H9 (cell line): ENCODE measurements around the gene SNTG2. TPM values are rescaled to one million over a fixed set of nuclear protein-coding genes. Genes with fewer than 3 reads are reported as not detected.

Experiments used
- DNase-seq: peaks from one replicate; pipeline ENCODE4 v3.0.0-alpha.2; 2017
- H2AFZ ChIP-seq: one replicate; pipeline ENCODE4 v1.6.1; 2013; ENCODE audit warnings: mild to moderate bottlenecking, low read length, control low read depth, moderate library complexity
- H2AK5ac ChIP-seq: 2 replicates; pipeline ENCODE4 v1.6.1; 2013; ENCODE audit warnings: low read length, control low read depth, mixed read lengths; ENCODE audit not compliant: insufficient read length
- H2BK120ac ChIP-seq: one replicate; pipeline ENCODE4 v1.6.1; 2013; ENCODE audit warnings: low read depth, mild to moderate bottlenecking, low read length, control low read depth, inconsistent platforms; ENCODE audit not compliant: poor library complexity, severe bottlenecking
- H2BK12ac ChIP-seq: 2 replicates; pipeline ENCODE4 v1.6.1; 2013; ENCODE audit warnings: low read length, control low read depth, mixed read lengths, low read depth; ENCODE audit not compliant: insufficient read length
- H2BK15ac ChIP-seq: 2 replicates; pipeline ENCODE4 v1.6.1; 2013; ENCODE audit warnings: low read depth, low read length, control low read depth
- H2BK20ac ChIP-seq: one replicate; pipeline ENCODE4 v1.6.1; 2013; ENCODE audit warnings: low read depth, mild to moderate bottlenecking, low read length, control low read depth, inconsistent platforms; ENCODE audit not compliant: poor library complexity, severe bottlenecking
- H2BK5ac ChIP-seq: 2 replicates; pipeline ENCODE4 v1.6.1; 2013; ENCODE audit warnings: low read length, control low read depth, mixed read lengths; ENCODE audit not compliant: insufficient read length
- H3K14ac ChIP-seq: 2 replicates; pipeline ENCODE4 v1.6.1; 2013; ENCODE audit warnings: low read length, control low read depth; ENCODE audit not compliant: insufficient read depth
- H3K18ac ChIP-seq: 2 replicates; pipeline ENCODE4 v1.6.1; 2013; ENCODE audit warnings: low read depth, mild to moderate bottlenecking, mixed read lengths, low read length, control low read depth; ENCODE audit not compliant: insufficient read length
- H3K23ac ChIP-seq: 2 replicates; pipeline ENCODE4 v1.6.1; 2013; ENCODE audit warnings: low read length, control low read depth, mixed read lengths, low read depth; ENCODE audit not compliant: insufficient read length
- H3K23me2 ChIP-seq: 2 replicates; pipeline ENCODE4 v1.6.1; 2013; ENCODE audit warnings: low read depth, mild to moderate bottlenecking, mixed read lengths, low read length, control low read depth; ENCODE audit not compliant: insufficient read length, poor library complexity, severe bottlenecking
- H3K27ac ChIP-seq: 2 replicates; pipeline ENCODE4 v1.5.1; 2013; ENCODE audit warnings: low read length, control low read depth, mixed read lengths, low read depth; ENCODE audit not compliant: insufficient read length
- H3K27me3 ChIP-seq: 2 replicates; pipeline ENCODE4 v1.6.1; 2013; ENCODE audit warnings: low read length, control low read depth, inconsistent platforms; ENCODE audit not compliant: insufficient read depth
- H3K4ac ChIP-seq: 2 replicates; pipeline ENCODE4 v1.6.1; 2013; ENCODE audit warnings: low read depth, mild to moderate bottlenecking, control low read depth, inconsistent platforms, low read length, moderate library complexity
- H3K4me1 ChIP-seq: 2 replicates; pipeline ENCODE4 v1.6.1; 2013; ENCODE audit warnings: low read length, control low read depth, inconsistent platforms; ENCODE audit not compliant: insufficient read depth
- H3K4me2 ChIP-seq: 2 replicates; pipeline ENCODE4 v1.6.1; 2013; ENCODE audit warnings: low read length, control low read depth, mixed read lengths; ENCODE audit not compliant: insufficient read length, insufficient read depth
- H3K56ac ChIP-seq: 2 replicates; pipeline ENCODE4 v1.6.1; 2013; ENCODE audit warnings: low read depth, mild to moderate bottlenecking, mixed read lengths, low read length, control low read depth; ENCODE audit not compliant: insufficient read length
- H3K79me1 ChIP-seq: 2 replicates; pipeline ENCODE4 v1.6.1; 2013; ENCODE audit warnings: low read depth, mild to moderate bottlenecking, moderate library complexity, low read length, control low read depth, inconsistent platforms; ENCODE audit not compliant: insufficient read depth, poor library complexity, severe bottlenecking
- H3K79me2 ChIP-seq: 2 replicates; pipeline ENCODE4 v1.6.1; 2013; ENCODE audit warnings: low read length, control low read depth, inconsistent platforms; ENCODE audit not compliant: insufficient read depth
- H3K9ac ChIP-seq: 2 replicates; pipeline ENCODE4 v1.6.1; 2013; ENCODE audit warnings: low read length, control low read depth, mixed read lengths; ENCODE audit not compliant: insufficient read length; ENCODE audit errors: extremely low read depth
- H3K9me3 ChIP-seq: one replicate; pipeline ENCODE4 v1.6.1; 2013; ENCODE audit warnings: low read depth, low read length, inconsistent platforms; ENCODE audit not compliant: control insufficient read depth
- H3T11ph ChIP-seq: one replicate; pipeline ENCODE4 v1.6.1; 2013; ENCODE audit warnings: mild to moderate bottlenecking, low read length, control low read depth, inconsistent platforms
- H4K20me1 ChIP-seq: one replicate; pipeline ENCODE4 v1.6.1; 2013; ENCODE audit not compliant: control insufficient read depth, insufficient read length, insufficient read depth
- H4K5ac ChIP-seq: 2 replicates; pipeline ENCODE4 v1.6.1; 2013; ENCODE audit warnings: low read depth, mild to moderate bottlenecking, mixed read lengths, low read length, control low read depth; ENCODE audit not compliant: insufficient read length
- H4K8ac ChIP-seq: replicated peaks from 2 replicates; pipeline ENCODE4 v1.6.1; 2013; ENCODE audit warnings: low read length, control low read depth, mixed read lengths, low read depth; ENCODE audit not compliant: insufficient read length
- H4K91ac ChIP-seq: 2 replicates; pipeline ENCODE4 v1.6.1; 2013; ENCODE audit warnings: low read depth, mild to moderate bottlenecking, moderate library complexity, mixed read lengths, low read length, control low read depth; ENCODE audit not compliant: insufficient read length
- H3K27ac Mint-ChIP-seq, 3 experiments: 2 replicates in 2 of 3; 3 replicates in 1 of 3; pipeline ENCODE4 v1.8.0; 2020 to 2021; ENCODE audit warnings: mixed read lengths in 3 of 3, mild to moderate bottlenecking in 1 of 3, moderate library complexity in 1 of 3
- H3K27me3 Mint-ChIP-seq: 2 replicates; pipeline ENCODE4 v1.8.0; 2021; ENCODE audit warnings: low read depth, mild to moderate bottlenecking, moderate library complexity, mixed read lengths
- H3K36me3 Mint-ChIP-seq, 3 experiments: 2 replicates in 2 of 3; 3 replicates in 1 of 3; pipeline ENCODE4 v1.8.0; 2020 to 2021; ENCODE audit warnings: low read depth in 3 of 3, mixed read lengths in 3 of 3; ENCODE audit not compliant: insufficient read depth in 1 of 3
- H3K4me1 Mint-ChIP-seq, 2 experiments: 2 replicates each; pipeline ENCODE4 v1.8.0; 2020; ENCODE audit warnings: mixed read lengths in 2 of 2
- H3K4me3 Mint-ChIP-seq, 2 experiments: 2 replicates in 1 of 2; 3 replicates in 1 of 2; pipeline ENCODE4 v1.8.0; 2020 to 2021; ENCODE audit warnings: mild to moderate bottlenecking in 2 of 2, mixed read lengths in 2 of 2, moderate library complexity in 1 of 2
- H3K9me3 Mint-ChIP-seq, 2 experiments: 2 replicates in 1 of 2; 3 replicates in 1 of 2; pipeline ENCODE4 v1.8.0; 2020; ENCODE audit warnings: mild to moderate bottlenecking in 2 of 2, mixed read lengths in 2 of 2, moderate library complexity in 1 of 2
- WGBS: extraction: QIAGEN DNeasy Blood & Tissue Kit; methylation state at CpG from one replicate; pipeline ENCODE4 v1.1.7; 2013; ENCODE audit warnings: missing lambda C conversion rate, low lambda C conversion rate, mixed read lengths; ENCODE audit not compliant: insufficient read length; ENCODE audit errors: extremely low coverage; 5-methylcytosine and 5-hydroxymethylcytosine counted together
- total RNA-seq: library from RNA; stranded (reverse); gene quantifications from 2 replicates; pipeline ENCODE4 v1.2.1, GENCODE V29; 2021
- TF ChIP-seq, protein P1 (sequence below): fragments of 200-600 bp; sonication (generic); conservative IDR thresholded peaks from 3 replicates; pipeline ENCODE4 v1.8.0; 2021; ENCODE audit warnings: antibody characterized with exemption, mild to moderate bottlenecking

The SNTG2 gene
- total RNA-seq, 1 experiment from 2014 or later: 13.2 TPM

GRCh38 chr2:920573-920972, 30.1 kb upstream of the SNTG2 start:
- H3K9me3 ChIP-seq: no peaks in the 10 kb centered on the region
- no peak overlapping the region for H3T11ph ChIP-seq
- no peak overlapping the region for H4K91ac ChIP-seq
- H3K4me2 ChIP-seq: no peak overlapping the region
- H2BK15ac ChIP-seq: no peak overlapping the region
- Mint-ChIP-seq H3K36me3 (no peaks in the 10 kb centered on the region; a peak in 1 of 7 replicates), H3K27ac (no peak overlapping the region), H3K4me1 (peaks cover 27 to 30% of the 10 kb centered on the region in 2 experiments), H3K9me3 (no peaks in the 10 kb centered on the region), H3K4me3 (no peak overlapping the region), H3K27me3 (peaks cover 3% of the 10 kb centered on the region)
- H3K79me1 ChIP-seq: no peaks in the 10 kb centered on the region
- H3K27me3 ChIP-seq: no peaks in the 10 kb centered on the region
- no peak overlapping the region for H2AFZ ChIP-seq
- H2AK5ac ChIP-seq: no peak overlapping the region
- H3K27ac ChIP-seq: no peak overlapping the region
- DNase-seq: no peak
- no peak overlapping the region for H2BK120ac ChIP-seq
- H3K9ac ChIP-seq: no peak overlapping the region
- TF ChIP-seq, protein P1, sequence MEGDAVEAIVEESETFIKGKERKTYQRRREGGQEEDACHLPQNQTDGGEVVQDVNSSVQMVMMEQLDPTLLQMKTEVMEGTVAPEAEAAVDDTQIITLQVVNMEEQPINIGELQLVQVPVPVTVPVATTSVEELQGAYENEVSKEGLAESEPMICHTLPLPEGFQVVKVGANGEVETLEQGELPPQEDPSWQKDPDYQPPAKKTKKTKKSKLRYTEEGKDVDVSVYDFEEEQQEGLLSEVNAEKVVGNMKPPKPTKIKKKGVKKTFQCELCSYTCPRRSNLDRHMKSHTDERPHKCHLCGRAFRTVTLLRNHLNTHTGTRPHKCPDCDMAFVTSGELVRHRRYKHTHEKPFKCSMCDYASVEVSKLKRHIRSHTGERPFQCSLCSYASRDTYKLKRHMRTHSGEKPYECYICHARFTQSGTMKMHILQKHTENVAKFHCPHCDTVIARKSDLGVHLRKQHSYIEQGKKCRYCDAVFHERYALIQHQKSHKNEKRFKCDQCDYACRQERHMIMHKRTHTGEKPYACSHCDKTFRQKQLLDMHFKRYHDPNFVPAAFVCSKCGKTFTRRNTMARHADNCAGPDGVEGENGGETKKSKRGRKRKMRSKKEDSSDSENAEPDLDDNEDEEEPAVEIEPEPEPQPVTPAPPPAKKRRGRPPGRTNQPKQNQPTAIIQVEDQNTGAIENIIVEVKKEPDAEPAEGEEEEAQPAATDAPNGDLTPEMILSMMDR: no peak
- H3K4ac ChIP-seq: no peak overlapping the region
- no peak overlapping the region for H4K5ac ChIP-seq
- no CpG with 5 or more reads among the region's 11 CpGs for WGBS
- H3K18ac ChIP-seq: no peak overlapping the region
- H3K79me2 ChIP-seq: no peaks in the 10 kb centered on the region
- H3K23me2 ChIP-seq: no peaks in the 10 kb centered on the region
- no peak overlapping the region for H4K8ac ChIP-seq
- H2BK5ac ChIP-seq: no peak overlapping the region
- H2BK20ac ChIP-seq: no peak overlapping the region
- H4K20me1 ChIP-seq: no peaks in the 10 kb centered on the region
- no peak overlapping the region for H3K23ac ChIP-seq
- H2BK12ac ChIP-seq: no peak overlapping the region
- H3K14ac ChIP-seq: no peak overlapping the region
- peaks cover 13% of the 10 kb centered on the region; the same call in 1 of the 2 replicates for H3K4me1 ChIP-seq
- no peak overlapping the region for H3K56ac ChIP-seq
